ENCODE measurements around the gene BCL6B. TPM values are rescaled to one million over a fixed set of nuclear protein-coding genes. Genes with fewer than 3 reads are reported as not detected.

Gene BCL6B, protein sequence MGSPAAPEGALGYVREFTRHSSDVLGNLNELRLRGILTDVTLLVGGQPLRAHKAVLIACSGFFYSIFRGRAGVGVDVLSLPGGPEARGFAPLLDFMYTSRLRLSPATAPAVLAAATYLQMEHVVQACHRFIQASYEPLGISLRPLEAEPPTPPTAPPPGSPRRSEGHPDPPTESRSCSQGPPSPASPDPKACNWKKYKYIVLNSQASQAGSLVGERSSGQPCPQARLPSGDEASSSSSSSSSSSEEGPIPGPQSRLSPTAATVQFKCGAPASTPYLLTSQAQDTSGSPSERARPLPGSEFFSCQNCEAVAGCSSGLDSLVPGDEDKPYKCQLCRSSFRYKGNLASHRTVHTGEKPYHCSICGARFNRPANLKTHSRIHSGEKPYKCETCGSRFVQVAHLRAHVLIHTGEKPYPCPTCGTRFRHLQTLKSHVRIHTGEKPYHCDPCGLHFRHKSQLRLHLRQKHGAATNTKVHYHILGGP
- under 0.01 TPM in 2 replicates for total RNA-seq

DNA sequence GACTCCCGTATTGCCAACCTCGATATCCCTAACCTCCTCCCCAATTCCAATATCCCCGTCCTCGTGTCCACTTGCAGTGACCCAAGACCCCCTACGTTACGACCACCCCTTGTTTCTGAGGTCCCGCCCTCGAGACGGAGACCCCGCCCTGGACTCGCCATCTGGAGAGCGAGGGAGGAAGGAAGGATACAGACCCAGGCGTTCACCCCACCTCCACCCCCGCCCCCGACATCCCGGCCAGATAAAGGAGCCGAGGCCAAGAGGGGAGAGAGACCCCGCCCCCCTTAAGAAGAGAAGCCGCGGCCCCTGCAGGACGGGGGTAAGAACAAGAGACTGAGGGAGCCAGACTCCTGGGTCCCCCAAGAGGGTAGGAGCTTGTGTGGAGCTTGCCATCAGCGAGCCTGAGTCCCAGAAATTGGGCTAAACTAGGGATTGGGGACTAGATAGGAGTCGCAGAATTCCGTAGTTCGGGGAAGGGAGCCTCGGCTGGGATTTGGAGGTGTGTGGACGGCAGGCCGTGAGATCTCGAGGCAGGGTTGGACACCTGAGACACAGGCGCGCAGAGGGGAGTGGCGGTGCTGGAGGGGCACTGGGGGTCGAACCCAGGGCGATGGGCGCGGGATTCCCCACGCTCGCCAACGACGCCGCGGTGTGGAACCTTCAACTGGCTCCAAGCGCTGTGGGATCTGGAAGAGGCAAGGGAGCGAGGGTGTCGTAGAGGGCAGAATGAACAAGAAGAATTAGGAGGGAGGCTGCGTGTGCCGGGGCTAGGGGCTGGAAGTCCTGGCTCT, at the start of gene BCL6B:
BCL6B (plus strand) TSS at position 270 of the 791 bp plus-strand sequence. CDS start 622 bp downstream, outside the sequence.

DNA sequence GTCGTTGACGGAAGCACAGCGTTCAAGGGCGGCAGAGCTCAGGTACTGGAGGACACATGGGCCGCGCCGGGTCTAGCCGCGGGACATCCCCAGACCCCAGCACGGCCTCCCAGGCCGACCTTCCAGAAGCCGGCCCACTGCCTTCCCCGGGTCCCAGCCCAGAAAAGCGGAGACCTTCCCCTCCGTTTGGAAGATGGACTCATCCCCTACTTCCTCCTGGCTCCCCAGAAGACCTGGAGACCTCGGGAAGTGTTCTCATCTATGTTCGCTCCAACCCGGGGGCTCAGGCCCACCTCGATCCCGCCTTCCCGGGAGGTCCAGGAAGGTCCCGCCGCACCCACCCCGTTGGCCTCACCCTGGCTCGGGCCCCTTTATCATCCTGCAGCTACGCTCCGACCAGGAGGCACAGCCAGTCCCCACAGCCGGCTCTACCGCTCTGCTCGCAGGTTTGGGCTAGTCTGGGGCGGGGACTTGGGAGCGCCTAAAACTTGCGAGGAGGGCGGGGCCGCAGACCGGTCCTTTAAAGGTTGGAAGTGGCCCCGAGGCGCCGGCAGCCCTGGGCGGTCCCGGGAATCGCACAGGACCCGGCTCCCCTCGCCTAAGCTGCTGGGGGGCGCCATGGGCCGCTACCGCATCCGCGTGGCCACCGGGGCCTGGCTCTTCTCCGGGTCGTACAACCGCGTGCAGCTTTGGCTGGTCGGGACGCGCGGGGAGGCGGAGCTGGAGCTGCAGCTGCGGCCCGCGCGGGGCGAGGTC, 27.2 kb upstream of the BCL6B start, which contains the start of gene ALOX12:
ALOX12 (plus strand) TSS at position 550 of the 756 bp plus-strand sequence; CDS start at position 619, 69 bp downstream.

DNA sequence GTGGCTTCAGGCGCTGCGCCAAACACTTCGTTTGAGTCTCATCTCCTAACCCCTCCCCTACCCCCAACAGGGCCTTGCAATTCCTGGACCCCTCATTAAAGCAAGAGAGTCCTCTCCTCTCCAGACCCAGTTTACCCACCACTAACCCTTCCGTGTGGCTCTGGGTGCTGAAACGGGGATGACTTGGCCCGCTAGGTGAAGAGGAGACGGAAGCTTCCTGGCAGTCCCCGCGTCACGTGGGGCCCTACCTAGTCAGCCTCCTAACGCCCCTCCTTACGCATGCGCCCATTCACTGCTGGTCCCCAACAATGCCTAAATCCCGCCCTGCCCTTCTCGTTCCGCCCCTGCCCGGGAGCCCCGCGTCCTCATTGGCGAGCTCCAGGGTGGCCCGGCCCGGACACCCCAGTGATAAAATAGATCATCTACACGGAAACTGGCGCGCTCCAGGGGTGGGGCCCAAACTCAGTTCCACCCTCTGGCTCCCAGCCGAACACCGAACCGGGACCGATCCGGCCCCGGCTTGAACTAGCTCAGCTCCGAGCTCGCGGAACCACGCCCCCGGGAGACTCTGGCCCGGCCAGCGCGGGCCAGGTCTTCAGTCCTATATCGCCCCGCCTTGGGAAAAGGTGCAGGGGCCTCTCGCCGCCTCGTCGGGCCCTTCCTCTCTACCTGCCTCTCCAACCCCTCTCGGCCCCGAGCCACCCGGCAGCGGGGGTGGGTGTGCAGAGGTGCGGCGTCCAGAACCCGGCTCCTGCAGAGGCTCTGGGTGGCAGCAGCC, 12.9 kb downstream of the BCL6B start, which contains the start of gene SLC16A13:
SLC16A13 (plus strand) TSS at position 425 of the 778 bp plus-strand sequence. CDS start 368 bp downstream, outside the sequence.

DNA sequence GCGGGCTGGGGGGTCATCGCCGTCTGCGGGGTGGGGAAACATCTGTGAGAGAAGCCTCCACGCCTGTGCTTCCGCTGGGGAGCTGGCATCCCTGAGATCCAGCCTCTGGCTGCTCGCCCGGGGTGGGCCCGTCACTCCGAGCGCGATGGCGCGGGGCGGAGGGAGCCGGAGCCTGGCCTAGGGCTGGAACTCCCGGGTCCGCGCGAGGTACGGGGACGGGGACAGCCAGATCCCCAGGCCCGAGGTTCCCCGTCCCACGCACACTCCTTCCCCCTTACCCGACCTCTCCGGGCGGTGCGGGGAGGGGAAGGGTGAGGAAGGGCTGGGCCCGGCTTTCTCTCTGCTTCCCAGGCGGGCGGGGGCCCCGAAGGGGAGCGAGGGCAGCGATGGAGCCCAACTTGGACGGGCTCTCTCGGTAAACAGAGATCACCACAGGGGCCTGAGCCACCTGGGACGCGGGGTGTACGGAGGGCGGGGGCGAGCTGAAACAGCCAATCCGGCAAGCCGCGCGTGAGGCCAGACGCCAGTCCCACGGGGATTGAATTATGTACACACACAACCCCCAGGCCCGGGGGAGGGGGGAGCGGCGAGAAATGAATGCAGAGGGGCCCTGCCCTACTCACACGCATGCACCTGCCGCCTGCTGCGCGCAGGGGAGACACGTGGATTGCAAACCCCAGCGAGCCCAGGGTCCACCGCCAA, 20.8 kb downstream of the BCL6B start, which contains the start of gene SLC16A11:
SLC16A11 (minus strand) TSS at position 596 of the 702 bp plus-strand sequence; CDS start at position 17, 579 bp downstream.

Small RNA genes lying within 50 kb of the gene (small RNA-seq; reads per million reads assigned to genes)
- gene AC120057.1 = not detected

Other genes starting within 250 kb of the BCL6B start
- gene FBXO39, start 246.8 kb upstream of the BCL6B start, total RNA-seq = under 0.01 TPM in 1 of 2 replicates, not detected in the other
- not detected in 2 replicates for gene TEKT1, start 191.3 kb upstream of the BCL6B start, total RNA-seq
- gene ALOX12, start 27.0 kb upstream of the BCL6B start, total RNA-seq = not detected in 2 replicates
- gene RNASEK, start 10.4 kb upstream of the BCL6B start, total RNA-seq = 31.2 and 47.1 TPM in 2 replicates
- gene SLC16A13, start 13.0 kb downstream of the BCL6B start, total RNA-seq = 0.37 and 0.39 TPM in 2 replicates
- gene SLC16A11, start 21.0 kb downstream of the BCL6B start, total RNA-seq = 0.20 TPM in 1 of 2 replicates, not detected in the other
- not detected in 2 replicates for gene CLEC10A, start 57.2 kb downstream of the BCL6B start, total RNA-seq
- gene ASGR2, start 91.8 kb downstream of the BCL6B start, total RNA-seq = not detected in 2 replicates
- under 0.01 and 0.39 TPM in 2 replicates for gene ASGR1, start 156.3 kb downstream of the BCL6B start, total RNA-seq
- gene DLG4, start 196.8 kb downstream of the BCL6B start, total RNA-seq = 7.3 and 11.9 TPM in 2 replicates
- 194 and 236 TPM in 2 replicates for gene ACADVL, start 196.9 kb downstream of the BCL6B start, total RNA-seq
- 63.9 and 93.2 TPM in 2 replicates for gene DVL2, start 211.5 kb downstream of the BCL6B start, total RNA-seq
- gene PHF23, start 216.4 kb downstream of the BCL6B start, total RNA-seq = 36.6 and 37.1 TPM in 2 replicates
- 110 and 194 TPM in 2 replicates for gene GABARAP, start 219.4 kb downstream of the BCL6B start, total RNA-seq
- 28.7 and 40.1 TPM in 2 replicates for gene CTDNEP1, start 228.7 kb downstream of the BCL6B start, total RNA-seq
- 28.9 and 31.2 TPM in 2 replicates for gene ELP5, start 229.2 kb downstream of the BCL6B start, total RNA-seq
- gene CLDN7, start 239.4 kb downstream of the BCL6B start, total RNA-seq = 0.98 and 2.9 TPM in 2 replicates

Data from subcutaneous preadipocyte (primary cell).